Osteocyte (in vitro differentiated cells): ENCODE results near the gene SLC29A1. TPM values are rescaled to one million over a fixed set of nuclear protein-coding genes. Genes with fewer than 3 reads are reported as not detected.
"Not testable (repeated sequence)": the region's sequence is repeated elsewhere in the genome, so short reads cannot be mapped to it uniquely, and the experiment has no call there.

Source experiments
- DNase-seq: peaks from one replicate; pipeline ENCODE4 v3.0.0; 2021; ENCODE audit warnings: mixed read lengths; ENCODE audit not compliant: unreplicated experiment; ENCODE audit errors: extremely low spot score
- H3K27ac Mint-ChIP-seq: one replicate; pipeline ENCODE4 v1.8.0; 2021; ENCODE audit warnings: mild to moderate bottlenecking, mixed read lengths; ENCODE audit not compliant: unreplicated experiment
- H3K27me3 Mint-ChIP-seq: one replicate; pipeline ENCODE4 v1.8.0; 2021; ENCODE audit warnings: mixed read lengths; ENCODE audit not compliant: unreplicated experiment
- H3K36me3 Mint-ChIP-seq: one replicate; pipeline ENCODE4 v1.8.0; 2021; ENCODE audit warnings: mixed read lengths; ENCODE audit not compliant: unreplicated experiment
- H3K4me1 Mint-ChIP-seq: one replicate; pipeline ENCODE4 v1.8.0; 2021; ENCODE audit warnings: mixed read lengths; ENCODE audit not compliant: unreplicated experiment
- H3K4me3 Mint-ChIP-seq: one replicate; pipeline ENCODE4 v1.8.0; 2021; ENCODE audit warnings: mild to moderate bottlenecking, moderate library complexity, mixed read lengths; ENCODE audit not compliant: unreplicated experiment
- H3K9me3 Mint-ChIP-seq: one replicate; pipeline ENCODE4 v1.8.0; 2021; ENCODE audit warnings: mixed read lengths; ENCODE audit not compliant: unreplicated experiment
- total RNA-seq: library from RNA; stranded (reverse); gene quantifications from 2 replicates; pipeline ENCODE4 v1.2.1, GENCODE V29; 2021
- TF ChIP-seq, protein P1 (sequence below): fragments of 200-600 bp; sonication (generic); IDR thresholded peaks from 2 replicates; pipeline ENCODE4 v1.5.0; 2021; ENCODE audit warnings: antibody characterized with exemption, mild to moderate bottlenecking, moderate library complexity

The SLC29A1 gene
- total RNA-seq, 1 donor from 2014 or later = 135 TPM

DNA sequence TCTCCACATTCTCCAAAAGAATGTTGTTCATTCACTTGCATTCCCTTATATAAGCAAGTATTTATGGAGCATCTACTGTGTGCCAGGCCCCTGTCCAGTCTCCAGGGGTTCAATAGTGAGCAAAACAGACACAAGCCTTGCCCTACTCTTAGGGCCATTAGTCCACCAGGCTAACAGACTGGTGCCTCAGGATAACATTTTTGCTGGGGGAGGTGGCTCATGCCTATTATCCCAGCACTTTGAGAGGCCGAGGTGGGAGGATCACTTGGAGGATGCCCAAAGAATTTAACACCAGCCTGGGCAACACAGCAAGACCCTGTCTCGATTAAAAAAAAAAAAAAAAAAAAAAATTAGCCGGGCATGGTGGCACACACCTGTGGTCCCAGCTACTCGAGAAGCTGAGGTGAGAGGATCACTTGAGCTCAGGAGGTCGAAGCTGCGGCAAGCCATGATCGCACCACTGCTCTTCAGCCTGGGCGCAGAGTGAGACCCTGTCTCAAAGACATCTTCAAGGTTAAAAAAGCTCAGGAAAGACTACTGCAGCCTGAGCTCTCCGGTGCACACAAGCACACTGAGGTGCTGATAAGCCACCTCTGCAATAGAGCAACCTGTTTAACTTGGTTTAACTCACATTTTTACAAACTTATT is 44.8 kb upstream of the SLC29A1 start:
- Mint-ChIP-seq H3K4me3 (no peak overlapping the region), H3K36me3 (no peaks in the 10 kb centered on the region), H3K27me3 (no peaks in the 10 kb centered on the region), H3K9me3 (no peaks in the 10 kb centered on the region), H3K27ac (no peak overlapping the region), H3K4me1 (peaks cover 16% of the 10 kb centered on the region)
- TF ChIP-seq, protein P1, sequence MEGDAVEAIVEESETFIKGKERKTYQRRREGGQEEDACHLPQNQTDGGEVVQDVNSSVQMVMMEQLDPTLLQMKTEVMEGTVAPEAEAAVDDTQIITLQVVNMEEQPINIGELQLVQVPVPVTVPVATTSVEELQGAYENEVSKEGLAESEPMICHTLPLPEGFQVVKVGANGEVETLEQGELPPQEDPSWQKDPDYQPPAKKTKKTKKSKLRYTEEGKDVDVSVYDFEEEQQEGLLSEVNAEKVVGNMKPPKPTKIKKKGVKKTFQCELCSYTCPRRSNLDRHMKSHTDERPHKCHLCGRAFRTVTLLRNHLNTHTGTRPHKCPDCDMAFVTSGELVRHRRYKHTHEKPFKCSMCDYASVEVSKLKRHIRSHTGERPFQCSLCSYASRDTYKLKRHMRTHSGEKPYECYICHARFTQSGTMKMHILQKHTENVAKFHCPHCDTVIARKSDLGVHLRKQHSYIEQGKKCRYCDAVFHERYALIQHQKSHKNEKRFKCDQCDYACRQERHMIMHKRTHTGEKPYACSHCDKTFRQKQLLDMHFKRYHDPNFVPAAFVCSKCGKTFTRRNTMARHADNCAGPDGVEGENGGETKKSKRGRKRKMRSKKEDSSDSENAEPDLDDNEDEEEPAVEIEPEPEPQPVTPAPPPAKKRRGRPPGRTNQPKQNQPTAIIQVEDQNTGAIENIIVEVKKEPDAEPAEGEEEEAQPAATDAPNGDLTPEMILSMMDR = no peak
- no peak for DNase-seq

DNA sequence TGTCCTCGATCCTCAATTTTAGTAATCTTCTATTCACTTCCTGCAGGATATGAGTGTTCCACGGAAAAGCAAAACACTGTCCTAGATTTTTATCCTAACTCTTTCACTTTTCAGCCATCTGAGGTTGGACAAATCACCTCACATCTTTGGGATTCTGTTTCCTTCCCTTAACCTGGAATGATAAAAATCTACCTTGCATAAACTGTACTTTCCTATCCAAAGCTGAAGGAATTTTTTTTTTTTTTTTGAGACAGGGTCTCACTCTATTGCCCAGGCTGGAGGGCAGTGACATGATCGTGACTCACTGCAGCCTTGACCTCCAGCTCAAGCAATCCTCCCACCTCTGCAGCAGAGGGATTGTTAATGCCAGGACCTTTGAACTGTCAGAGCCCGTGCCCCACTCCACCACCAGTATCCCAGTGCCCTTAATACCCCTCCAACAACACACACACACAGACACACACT is 44.3 kb upstream of the SLC29A1 start:
- Mint-ChIP-seq H3K36me3 (no peaks in the 10 kb centered on the region), H3K4me3 (no peak overlapping the region), H3K9me3 (no peaks in the 10 kb centered on the region), H3K4me1 (peaks cover 16% of the 10 kb centered on the region), H3K27ac (no peak overlapping the region), H3K27me3 (peaks cover 2% of the 10 kb centered on the region)
- DNase-seq = no peak
- TF ChIP-seq, protein P1 = no peak

DNA sequence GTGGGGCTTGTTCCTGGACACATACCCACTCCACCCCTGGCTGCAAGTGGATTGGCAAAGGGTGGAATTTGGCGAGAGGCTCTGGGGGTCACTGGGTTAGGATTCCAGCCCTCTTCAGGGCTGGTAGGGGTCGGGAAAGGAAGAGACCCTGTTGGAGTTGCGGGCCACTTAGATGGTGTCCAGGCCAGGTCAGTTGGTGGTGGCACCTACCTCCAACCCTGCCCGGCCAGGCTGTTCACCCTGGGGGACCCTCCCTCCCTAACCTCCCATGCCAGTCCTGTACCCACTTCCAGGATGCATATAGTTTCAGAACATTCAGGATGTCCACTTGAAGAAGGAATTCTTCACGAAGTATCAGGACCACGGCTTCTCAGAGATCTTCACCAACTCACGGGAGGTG is 43.7 kb upstream of the SLC29A1 start:
- Mint-ChIP-seq H3K4me1 (peaks cover 16% of the 10 kb centered on the region), H3K9me3 (no peaks in the 10 kb centered on the region), H3K4me3 (no peak overlapping the region), H3K27me3 (peaks cover 3% of the 10 kb centered on the region), H3K36me3 (no peaks in the 10 kb centered on the region), H3K27ac (no peak overlapping the region)
- TF ChIP-seq, protein P1 = no peak
- no peak for DNase-seq

DNA sequence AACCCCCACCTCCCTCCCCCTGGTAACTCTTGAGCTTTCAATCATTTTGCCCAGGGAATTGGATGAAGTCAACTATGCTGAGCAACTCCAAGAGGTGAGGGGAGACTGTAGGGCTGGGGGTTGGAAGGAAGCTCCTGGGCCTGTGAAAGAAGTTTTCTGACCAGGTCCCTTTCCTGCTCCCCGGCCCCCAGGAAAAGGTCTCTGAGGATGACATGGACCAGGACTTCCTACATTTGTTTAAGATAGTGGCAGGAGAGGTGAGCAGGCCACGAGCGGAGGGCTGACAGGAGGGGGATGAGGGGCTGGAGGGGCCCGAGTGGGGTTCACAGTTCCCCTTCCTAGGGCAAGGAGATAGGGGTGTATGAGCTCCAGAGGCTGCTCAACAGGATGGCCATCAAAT is 43.0 kb upstream of the SLC29A1 start:
- H3K9me3 Mint-ChIP-seq = no peaks in the 10 kb centered on the region
- H3K4me1 Mint-ChIP-seq = peaks cover 16% of the 10 kb centered on the region
- no peak overlapping the region for H3K4me3 Mint-ChIP-seq
- DNase-seq = no peak
- no peaks in the 10 kb centered on the region for H3K36me3 Mint-ChIP-seq
- peaks cover 10% of the 10 kb centered on the region for H3K27me3 Mint-ChIP-seq
- TF ChIP-seq, protein P1 = no peak
- H3K27ac Mint-ChIP-seq = no peak overlapping the region

DNA sequence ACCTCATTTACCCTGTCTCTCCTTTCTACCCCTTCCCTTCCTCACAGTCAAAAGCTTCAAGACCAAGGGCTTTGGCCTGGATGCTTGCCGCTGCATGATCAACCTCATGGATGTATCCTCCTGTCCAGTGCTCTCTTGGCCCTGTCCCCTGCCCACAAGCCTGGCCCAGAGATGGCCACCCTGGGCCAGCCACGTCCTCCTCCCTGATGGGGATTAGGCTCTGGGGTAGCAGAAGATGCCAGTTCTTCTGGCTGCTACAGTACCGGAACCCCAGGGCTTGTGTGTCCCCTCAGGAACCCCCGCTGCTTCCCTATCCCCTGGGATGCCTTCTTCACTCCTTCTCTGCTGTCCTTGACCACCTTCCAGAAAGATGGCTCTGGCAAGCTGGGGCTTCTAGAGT is 42.5 kb upstream of the SLC29A1 start:
- H3K4me3 Mint-ChIP-seq = no peak overlapping the region
- no peak for DNase-seq
- peaks cover 12% of the 10 kb centered on the region for H3K27me3 Mint-ChIP-seq
- TF ChIP-seq, protein P1 = no peak
- H3K9me3 Mint-ChIP-seq = no peaks in the 10 kb centered on the region
- peaks cover 16% of the 10 kb centered on the region for H3K4me1 Mint-ChIP-seq
- H3K27ac Mint-ChIP-seq = no peak overlapping the region
- H3K36me3 Mint-ChIP-seq = no peaks in the 10 kb centered on the region

DNA sequence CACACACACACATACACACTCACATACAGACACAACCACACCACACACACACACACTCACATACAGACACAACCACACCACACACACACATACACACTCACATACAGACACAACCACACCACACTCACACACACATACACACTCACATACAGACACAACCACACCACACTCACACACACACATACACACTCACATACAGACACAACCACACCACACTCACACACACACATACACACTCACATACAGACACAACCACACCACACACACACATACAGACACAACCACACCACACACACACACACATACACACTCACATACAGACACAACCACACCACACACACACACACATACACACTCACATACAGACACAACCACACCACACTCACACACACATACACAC is 41.6 kb upstream of the SLC29A1 start:
- H3K9me3 Mint-ChIP-seq, H3K4me3 Mint-ChIP-seq, H3K27ac Mint-ChIP-seq, DNase-seq, H3K36me3 Mint-ChIP-seq: not testable (repeated sequence)
- Mint-ChIP-seq H3K4me1 (peaks cover 16% of the 10 kb centered on the region), H3K27me3 (peaks cover 17% of the 10 kb centered on the region)
